ENCODE measurements around the gene MIDN. TPM values are rescaled to one million over a fixed set of nuclear protein-coding genes. Genes with fewer than 3 reads are reported as not detected.

The MIDN gene
- total RNA-seq, 4 donors from 2014 or later: 12.4 to 65.0 (median 40.4) TPM

GRCh38 chr19:1237754-1238368 lies 10.5 kb upstream of the MIDN start, which contains the start of gene CBARP:
CBARP (minus strand) TSS chr19:1238005; CDS start chr19:1236100, 1,905 bp downstream.
- H3K27ac ChIP-seq: peak within 1 kb of the TSS; percentile 21 to 99 (median 61)
- no peaks in the 10 kb centered on the region for H3K36me3 ChIP-seq
- H3K27me3 ChIP-seq: peaks cover 0 to 13% (median 0%) of the 10 kb centered on the region in 4 donors
- TF ChIP-seq POLR2A (IDR thresholded peaks at IDR 0.05): no peak
- no peak for TF ChIP-seq CTCF (IDR thresholded peaks at IDR 0.05)
- peak within 1 kb of the TSS; percentile 52 to 75 (median 62) for H3K4me3 ChIP-seq
- DNase-seq: no peak
- 3% methylated on average over 10 of the region's 87 CpGs; no CpG with 5 or more reads in 1 of the 2 donors for WGBS, 2 donors
- intact Hi-C loops (cut with DNase I): no loop called here
- H3K9me3 ChIP-seq: no peaks in the 10 kb centered on the region
- peaks cover 41 to 91% (median 55%) of the 10 kb centered on the region in 3 donors for H3K4me1 ChIP-seq

- peak overlapping the region; percentile 3 to 99 (median 48) for H3K27ac ChIP-seq
- TF ChIP-seq POLR2A (IDR thresholded peaks at IDR 0.05): no peak
- 51 to 53% methylated on average over 20 to 28 of the region's 34 CpGs for WGBS, 2 donors
- H3K36me3 ChIP-seq: peaks cover 0 to 6% (median 0%) of the 10 kb centered on the region in 3 donors
- peaks cover 0 to 13% (median 0%) of the 10 kb centered on the region in 4 donors for H3K27me3 ChIP-seq
- no peaks in the 10 kb centered on the region for H3K9me3 ChIP-seq
- H3K4me1 ChIP-seq: peaks cover 42 to 91% (median 56%) of the 10 kb centered on the region in 3 donors
- intact Hi-C loops (cut with DNase I): no loop called here
- peak overlapping the region; percentile 11 to 75 (median 62) for H3K4me3 ChIP-seq
- DNase-seq: no peak
Measured at GRCh38 chr19:1238369-1239303, 9.7 kb upstream of the MIDN start.

- peaks cover 50 to 91% (median 63%) of the 10 kb centered on the region in 3 donors for H3K4me1 ChIP-seq
- intact Hi-C loops (cut with DNase I): no loop called here
- no peak for TF ChIP-seq CTCF (IDR thresholded peaks at IDR 0.05)
- no peak for TF ChIP-seq POLR2A (IDR thresholded peaks at IDR 0.05)
- peaks cover 0 to 13% (median 0%) of the 10 kb centered on the region in 4 donors for H3K27me3 ChIP-seq
- peak overlapping the region; percentile 79 to 99 (median 94) for H3K27ac ChIP-seq
- no peak overlapping the region for H3K4me3 ChIP-seq
- H3K9me3 ChIP-seq: no peaks in the 10 kb centered on the region
- WGBS, 2 donors: 72 to 100% methylated on average over 1 to 10 of the region's 11 CpGs
- H3K36me3 ChIP-seq: peaks cover 0 to 13% (median 0%) of the 10 kb centered on the region in 3 donors
- DNase-seq: no peak
Measured at GRCh38 chr19:1239420-1239795, 9.0 kb upstream of the MIDN start.

GRCh38 chr19:1239796-1240737 lies 8.3 kb upstream of the MIDN start:
- WGBS, 2 donors: 4% methylated on average over 9 to 30 of the region's 84 CpGs
- TF ChIP-seq POLR2A (IDR thresholded peaks at IDR 0.05) (no peak), CTCF (IDR thresholded peaks at IDR 0.05) (peak; percentile 77 to 99 (median 96))
- Histone ChIP-seq H3K36me3 (peaks cover 0 to 13% (median 0%) of the 10 kb centered on the region in 3 donors), H3K27ac (peak overlapping the region; percentile 79 to 99 (median 94)), H3K9me3 (no peaks in the 10 kb centered on the region), H3K4me3 (peak overlapping the region; percentile 3 to 96 (median 66)), H3K4me1 (peaks cover 56 to 92% (median 70%) of the 10 kb centered on the region in 3 donors), H3K27me3 (peaks cover 0 to 13% (median 0%) of the 10 kb centered on the region in 4 donors)
- DNase-seq: no peak
- intact Hi-C loops (cut with DNase I): no loop called here

GRCh38 chr19:1240925-1241324 lies 7.5 kb upstream of the MIDN start:
- Histone ChIP-seq H3K4me3 (peak overlapping the region in 2 of 4 donors; percentile 93 to 96), H3K27ac (peak overlapping the region; percentile 79 to 99 (median 94)), H3K9me3 (no peaks in the 10 kb centered on the region), H3K27me3 (peaks cover 0 to 13% (median 0%) of the 10 kb centered on the region in 4 donors), H3K4me1 (peaks cover 65 to 94% (median 78%) of the 10 kb centered on the region in 3 donors), H3K36me3 (peaks cover 0 to 13% (median 0%) of the 10 kb centered on the region in 3 donors)
- no peak for TF ChIP-seq POLR2A (IDR thresholded peaks at IDR 0.05)
- no peak for TF ChIP-seq CTCF (IDR thresholded peaks at IDR 0.05)
- WGBS, 2 donors: 70% methylated on average over 8 of the region's 15 CpGs; no CpG with 5 or more reads in 1 of the 2 donors
- intact Hi-C loops (cut with DNase I): no loop called here
- no peak for DNase-seq
